ENCODE results near the gene NLK.

Gene NLK

GRCh38 chr17:28041068-28041843 lies 1.2 kb upstream of the NLK start:
- peak; percentile 99 for DNase-seq

- DNase-seq = no peak
These were observed 427 bp upstream of the NLK start for GRCh38 chr17:28041844-28042656.

- no peak for DNase-seq
These were observed 329 bp downstream of the NLK start for GRCh38 chr17:28042721-28043291.

- DNase-seq = no peak
These were observed 819 bp downstream of the NLK start for GRCh38 chr17:28043296-28043695.

- DNase-seq = no peak
These were observed 1.3 kb downstream of the NLK start for GRCh38 chr17:28043741-28044140.

GRCh38 chr17:28045304-28045703 lies 2.8 kb downstream of the NLK start:
- DNase-seq = no peak

GRCh38 chr17:28046034-28046825 lies 3.8 kb downstream of the NLK start:
- DNase-seq = no peak

GRCh38 chr17:28047806-28048205 lies 5.3 kb downstream of the NLK start:
- no peak for DNase-seq

GRCh38 chr17:28049071-28049470 lies 6.6 kb downstream of the NLK start:
- DNase-seq = no peak

- DNase-seq = no peak
These were observed 10.7 kb downstream of the NLK start for GRCh38 chr17:28053044-28053670.

- DNase-seq = no peak
These were observed 11.2 kb downstream of the NLK start for GRCh38 chr17:28053725-28054124.

- no peak for DNase-seq
These were observed 13.2 kb downstream of the NLK start for GRCh38 chr17:28055546-28056275.

- no peak for DNase-seq
These were observed 13.8 kb downstream of the NLK start for GRCh38 chr17:28056276-28056620.

GRCh38 chr17:28057731-28058246 lies 15.3 kb downstream of the NLK start:
- no peak for DNase-seq

- no peak for DNase-seq
These were observed 17.2 kb downstream of the NLK start for GRCh38 chr17:28059675-28060074.

- DNase-seq = no peak
These were observed 23.2 kb downstream of the NLK start for GRCh38 chr17:28065706-28066105.

- no peak for DNase-seq
These were observed 26.6 kb downstream of the NLK start for GRCh38 chr17:28069061-28069460.

- DNase-seq = no peak
These were observed 28.7 kb downstream of the NLK start for GRCh38 chr17:28071179-28071578.

- no peak for DNase-seq
These were observed 29.6 kb downstream of the NLK start for GRCh38 chr17:28071891-28072606.

- DNase-seq = no peak
These were observed 30.6 kb downstream of the NLK start for GRCh38 chr17:28072936-28073533.

GRCh38 chr17:28074010-28074409 lies 31.5 kb downstream of the NLK start:
- DNase-seq = no peak
